Spleen (tissue), 11 donors: ENCODE data around the gene SCGB1A1. TPM values are rescaled to one million over a fixed set of nuclear protein-coding genes. Genes with fewer than 3 reads are reported as not detected.
A peak's percentile ranks its signal among the peaks of the same experiment; 100 is the strongest.

Experiments used
- DNase-seq: peaks from one replicate; pipeline ENCODE4 v3.0.0-alpha.2; 2020
- H3K27ac ChIP-seq, 8 donors: fragments of 200-600 bp; sonication (generic) in 7 of 8; 1 replicate in 4 of 8; 2 replicates in 4 of 8; pipeline versions ENCODE4 v1.5.0 to v1.8.0; 2016 to 2021; ENCODE audit warnings: inconsistent platforms in 4 of 8, mild to moderate bottlenecking in 4 of 8, moderate library complexity in 1 of 8
- H3K27me3 ChIP-seq, 7 donors: fragments of 200-600 bp; sonication (generic) in 6 of 7; replicated peaks in 1 of 7; 1 replicate in 4 of 7; 2 replicates in 3 of 7; pipeline versions ENCODE4 v1.5.0 to v1.8.0; 2016 to 2021; ENCODE audit warnings: inconsistent platforms in 3 of 7, mild to moderate bottlenecking in 1 of 7
- H3K36me3 ChIP-seq, 6 donors: fragments of 200-600 bp; sonication (generic) in 5 of 6; 1 replicate in 4 of 6; 2 replicates in 2 of 6; pipeline versions ENCODE4 v1.5.0 to v1.8.0; 2016 to 2021; ENCODE audit warnings: inconsistent platforms in 2 of 6
- H3K4me1 ChIP-seq, 6 donors: fragments of 200-600 bp; sonication (generic) in 5 of 6; 1 replicate in 3 of 6; 2 replicates in 3 of 6; pipeline versions ENCODE4 v1.5.0 to v1.8.0; 2016 to 2021; ENCODE audit warnings: inconsistent platforms in 3 of 6
- H3K4me3 ChIP-seq, 8 donors: fragments of 200-600 bp; sonication (generic) in 7 of 8; 1 replicate in 4 of 8; 2 replicates in 4 of 8; pipeline versions ENCODE4 v1.5.0 to v1.8.0; 2016 to 2021; ENCODE audit warnings: inconsistent platforms in 4 of 8, mild to moderate bottlenecking in 4 of 8, moderate library complexity in 2 of 8
- H3K9me3 ChIP-seq, 8 donors: fragments of 200-600 bp; sonication (generic) in 7 of 8; 1 replicate in 4 of 8; 2 replicates in 4 of 8; pipeline versions ENCODE4 v1.5.0 to v1.8.0; 2016 to 2021; ENCODE audit warnings: inconsistent platforms in 4 of 8
- POLR2A ChIP-seq, 3 donors: fragments of 450-650 bp; IDR thresholded peaks; one replicate each; pipeline ENCODE4 v1.5.1; 2017; ENCODE audit warnings: antibody characterized with exemption in 3 of 3, mild to moderate bottlenecking in 1 of 3
- POLR2AphosphoS5 ChIP-seq, 3 donors: sonication (generic); formaldehyde crosslinking; IDR thresholded peaks; one replicate each; pipeline ENCODE4 v1.5.1; 2017; ENCODE audit warnings: antibody characterized with exemption in 3 of 3
- WGBS, 5 donors: extraction: QIAGEN DNeasy Blood & Tissue Kit in 3 of 5; methylation state at CpG; one replicate each; pipeline versions ENCODE4 v1.1.5 to v1.1.7; 2013 to 2018; 5-methylcytosine and 5-hydroxymethylcytosine counted together
- intact Hi-C: fragments of 100-400 bp; cut with DNase I; formaldehyde crosslinking; loops from one replicate; pipeline ENCODE4 v1.15.0; 2023; ENCODE audit warnings: low total_unique reads
- polyA plus RNA-seq, 3 donors: library from polyadenylated mRNA; stranded (reverse); fragments of 200-250 nt; gene quantifications; one replicate each; pipeline ENCODE4 v1.2.1, GENCODE V29; 2013
- total RNA-seq, 7 donors: library from RNA; depleted of rRNA in 3 of 7; stranded (reverse); fragments of >200 nt in 3 of 7; fragmentation: NEBNext Ultra II Directional in 4 of 7; extraction: Animal tissue kit (Norgen Biotek cat#: 25700) in 4 of 7; gene quantifications; one replicate each; pipeline versions ENCODE4 v1.1.0 to v1.2.1, GENCODE V29; 2016 to 2021
- TF ChIP-seq, protein P1 (sequence below), 11 experiments: fragments of 200-600 bp in 7 of 11; fragments of 450-650 bp in 4 of 11; sonication (generic) in 4 of 11; IDR thresholded peaks in 8 of 11; conservative IDR thresholded peaks in 3 of 11; 1 replicate in 7 of 11; 2 replicates in 4 of 11; pipeline versions ENCODE4 v1.4.0 to v1.8.0; 2016 to 2021; ENCODE audit warnings: antibody characterized with exemption in 11 of 11, inconsistent platforms in 4 of 11, mild to moderate bottlenecking in 1 of 11
- donor health status: healthy with polysubstance abuse.
- donor health status: DM: no; HTN: no; CAD: no; lungs with moderate emphysema.
- donor health status: DM: no; HTN: no; CAD: no.
- donor health status: Bipolar disorder and iron deficiency.
- donor health status: healthy.
- donor health status: DM: no; HTN: no; CAD: no.
- donor health status: DM: yes; HTN: yes; CAD: no.

SCGB1A1 gene
- total and polyA plus RNA-seq, 10 donors, result 0.35 TPM; not detected in 9

DNA sequence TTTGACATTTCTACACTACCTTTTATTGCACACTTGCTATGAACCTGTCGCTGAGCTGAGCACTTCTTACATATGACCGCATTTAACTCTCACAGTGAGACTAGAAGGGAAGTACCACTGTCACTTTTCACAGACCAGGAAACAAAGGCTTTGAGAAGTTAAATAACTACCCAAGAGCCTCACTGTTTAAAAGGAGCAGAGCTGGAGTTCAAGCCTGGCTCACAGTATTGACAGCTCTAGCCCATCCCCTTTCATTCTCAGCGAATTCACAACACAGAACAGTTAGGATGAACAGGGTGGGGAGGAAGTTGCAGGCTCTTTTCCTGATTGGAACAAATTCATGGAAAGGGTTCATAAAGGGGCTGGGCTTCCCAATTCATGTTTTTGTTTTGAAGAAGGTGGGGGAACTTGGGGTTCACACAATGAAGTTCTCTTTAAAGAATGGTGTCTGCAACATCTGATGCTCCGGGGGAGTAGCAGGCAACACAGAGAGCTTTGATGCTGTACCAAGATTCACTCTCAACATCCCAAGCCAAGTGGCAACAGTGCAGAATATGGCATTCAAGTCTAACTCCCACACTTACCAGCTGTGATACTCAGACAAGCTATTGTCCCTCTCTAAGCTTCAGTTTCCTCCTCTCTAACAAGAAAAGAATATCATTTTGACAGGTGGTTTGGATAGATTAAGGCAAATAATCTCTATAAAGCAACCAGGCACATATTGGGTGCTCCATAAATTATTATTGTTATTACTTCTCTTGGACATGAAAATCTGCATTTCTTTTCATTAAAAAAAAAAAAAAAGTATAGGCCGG, 17.2 kb downstream of the SCGB1A1 start:
- no peak for DNase-seq
- H3K9me3 ChIP-seq, result no peaks in the 10 kb centered on the region
- no peaks in the 10 kb centered on the region for H3K27me3 ChIP-seq
- TF ChIP-seq POLR2AphosphoS5 (IDR thresholded peaks at IDR 0.05) (no peak), POLR2A (IDR thresholded peaks at IDR 0.05) (no peak)
- TF ChIP-seq, protein P1, sequence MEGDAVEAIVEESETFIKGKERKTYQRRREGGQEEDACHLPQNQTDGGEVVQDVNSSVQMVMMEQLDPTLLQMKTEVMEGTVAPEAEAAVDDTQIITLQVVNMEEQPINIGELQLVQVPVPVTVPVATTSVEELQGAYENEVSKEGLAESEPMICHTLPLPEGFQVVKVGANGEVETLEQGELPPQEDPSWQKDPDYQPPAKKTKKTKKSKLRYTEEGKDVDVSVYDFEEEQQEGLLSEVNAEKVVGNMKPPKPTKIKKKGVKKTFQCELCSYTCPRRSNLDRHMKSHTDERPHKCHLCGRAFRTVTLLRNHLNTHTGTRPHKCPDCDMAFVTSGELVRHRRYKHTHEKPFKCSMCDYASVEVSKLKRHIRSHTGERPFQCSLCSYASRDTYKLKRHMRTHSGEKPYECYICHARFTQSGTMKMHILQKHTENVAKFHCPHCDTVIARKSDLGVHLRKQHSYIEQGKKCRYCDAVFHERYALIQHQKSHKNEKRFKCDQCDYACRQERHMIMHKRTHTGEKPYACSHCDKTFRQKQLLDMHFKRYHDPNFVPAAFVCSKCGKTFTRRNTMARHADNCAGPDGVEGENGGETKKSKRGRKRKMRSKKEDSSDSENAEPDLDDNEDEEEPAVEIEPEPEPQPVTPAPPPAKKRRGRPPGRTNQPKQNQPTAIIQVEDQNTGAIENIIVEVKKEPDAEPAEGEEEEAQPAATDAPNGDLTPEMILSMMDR (IDR thresholded peaks at IDR 0.05 in 8 of 11, conservative IDR thresholded peaks at IDR 0.05 in 3 of 11), result no peak
- intact Hi-C loops, result no loop called here
- H3K36me3 ChIP-seq, result no peaks in the 10 kb centered on the region
- H3K4me1 ChIP-seq, result peaks cover 4 to 60% (median 32%) of the 10 kb centered on the region in 6 donors
- peak overlapping the region in 4 of 8 donors; percentile 33 to 48 (median 39) for H3K27ac ChIP-seq
- WGBS, 5 donors, result 31 to 46% (median 38%) methylated on average over 5 of the region's 5 CpGs
- no peak overlapping the region for H3K4me3 ChIP-seq

GRCh38 chr11:62437616-62438015, 18.8 kb downstream of the SCGB1A1 start:
- H3K9me3 ChIP-seq, result no peaks in the 10 kb centered on the region
- DNase-seq, result no peak
- H3K4me1 ChIP-seq, result peaks cover 4 to 48% (median 29%) of the 10 kb centered on the region in 6 donors
- no peak overlapping the region for H3K4me3 ChIP-seq
- H3K36me3 ChIP-seq, result no peaks in the 10 kb centered on the region
- no peak overlapping the region for H3K27ac ChIP-seq
- 69 to 100% (median 93%) methylated on average over 1 of the region's 1 CpG for WGBS, 5 donors
- no peaks in the 10 kb centered on the region for H3K27me3 ChIP-seq
- intact Hi-C loops, result no loop called here
- TF ChIP-seq, protein P1 (IDR thresholded peaks at IDR 0.05 in 8 of 11, conservative IDR thresholded peaks at IDR 0.05 in 3 of 11), result no peak
- TF ChIP-seq POLR2A (IDR thresholded peaks at IDR 0.05), result no peak
- no peak for TF ChIP-seq POLR2AphosphoS5 (IDR thresholded peaks at IDR 0.05)

DNA sequence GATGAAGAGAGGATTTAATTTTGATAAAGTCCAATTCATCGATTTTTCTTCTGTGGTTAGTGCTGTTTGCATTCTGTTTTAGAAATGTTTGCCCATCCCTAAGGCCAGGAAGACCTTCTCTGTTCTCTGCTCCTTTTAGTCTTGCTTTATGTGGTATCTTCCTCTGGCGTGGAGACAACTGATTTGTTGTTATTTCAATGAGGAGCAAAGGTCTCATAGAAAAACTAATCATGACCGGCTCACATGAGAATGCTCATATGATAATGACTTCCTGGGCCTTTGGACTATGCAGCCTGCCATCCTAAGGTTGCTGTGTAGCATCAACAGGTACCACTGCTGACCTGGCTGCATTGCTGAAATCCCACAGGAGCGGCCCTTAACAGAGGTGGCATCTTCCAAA, 19.8 kb downstream of the SCGB1A1 start:
- intact Hi-C loops, result no loop called here
- H3K36me3 ChIP-seq, result no peaks in the 10 kb centered on the region
- H3K4me3 ChIP-seq, result no peak overlapping the region
- peaks cover 1 to 47% (median 31%) of the 10 kb centered on the region in 6 donors for H3K4me1 ChIP-seq
- H3K9me3 ChIP-seq, result no peaks in the 10 kb centered on the region
- 82 to 89% (median 87%) methylated on average over 4 of the region's 4 CpGs for WGBS, 5 donors
- TF ChIP-seq POLR2AphosphoS5 (IDR thresholded peaks at IDR 0.05), result no peak
- TF ChIP-seq, protein P1 (IDR thresholded peaks at IDR 0.05 in 8 of 11, conservative IDR thresholded peaks at IDR 0.05 in 3 of 11), result no peak
- no peak for TF ChIP-seq POLR2A (IDR thresholded peaks at IDR 0.05)
- no peak for DNase-seq
- H3K27me3 ChIP-seq, result no peaks in the 10 kb centered on the region
- no peak overlapping the region for H3K27ac ChIP-seq

DNA sequence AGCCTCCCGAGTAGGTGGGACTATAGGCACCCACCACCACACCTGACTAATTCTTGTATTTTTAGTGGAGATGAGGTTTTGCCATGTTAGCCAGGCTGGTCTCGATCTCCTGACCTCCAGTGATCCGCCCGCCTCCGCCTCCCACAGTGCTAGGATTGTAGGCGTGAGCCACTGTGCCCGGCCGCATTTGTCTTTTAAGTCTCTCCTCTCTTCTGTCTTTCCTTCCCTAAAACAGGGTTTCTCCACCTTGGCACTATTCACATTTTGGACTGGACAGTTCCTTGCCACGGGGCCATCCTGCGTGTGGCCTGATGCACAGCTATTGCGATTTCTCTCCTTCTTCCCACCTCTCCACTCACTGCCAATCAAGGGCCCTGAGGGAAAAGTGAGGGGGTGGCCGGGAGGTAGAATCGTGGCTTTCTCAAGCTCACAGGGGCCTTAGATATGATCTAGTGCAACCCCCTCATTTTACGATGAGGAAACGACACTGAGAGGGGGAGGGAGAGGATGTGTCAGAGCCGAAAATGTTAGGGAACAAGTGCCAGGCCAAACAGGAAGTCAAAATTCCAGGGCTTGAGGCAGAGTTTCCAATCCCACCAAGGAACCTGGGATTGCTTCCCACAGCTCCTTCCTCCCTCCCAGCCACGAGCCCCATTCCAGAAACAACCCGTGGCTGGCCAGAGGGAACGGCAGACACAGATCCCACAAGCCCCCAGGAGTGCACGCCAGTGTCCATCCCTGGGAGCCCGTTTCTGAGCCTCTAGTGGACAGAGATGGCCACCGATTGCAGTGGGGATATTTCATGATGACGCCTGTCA, 21.2 kb downstream of the SCGB1A1 start:
- intact Hi-C loops, result no loop called here
- WGBS, 5 donors, result 52 to 63% (median 53%) methylated on average over 23 of the region's 23 CpGs
- H3K27me3 ChIP-seq, result peaks cover 0 to 8% (median 0%) of the 10 kb centered on the region in 7 donors
- H3K4me3 ChIP-seq, result no peak overlapping the region
- peak overlapping the region in 4 of 8 donors; percentile 13 to 56 (median 22) for H3K27ac ChIP-seq
- TF ChIP-seq POLR2AphosphoS5 (IDR thresholded peaks at IDR 0.05) (no peak), POLR2A (IDR thresholded peaks at IDR 0.05) (no peak)
- TF ChIP-seq, protein P1 (IDR thresholded peaks at IDR 0.05 in 8 of 11, conservative IDR thresholded peaks at IDR 0.05 in 3 of 11), result no peak
- peaks cover 5 to 48% (median 34%) of the 10 kb centered on the region in 6 donors for H3K4me1 ChIP-seq
- DNase-seq, result no peak
- H3K36me3 ChIP-seq, result no peaks in the 10 kb centered on the region
- no peaks in the 10 kb centered on the region for H3K9me3 ChIP-seq
